Bronchial epithelial cell (primary cell): Measurements from ENCODE around the gene SIRT4. TPM values are rescaled to one million over a fixed set of nuclear protein-coding genes. Genes with fewer than 3 reads are reported as not detected.

Experiments used
- DNase-seq: peaks from one replicate; pipeline ENCODE4 v3.0.0-alpha.2; 2010; ENCODE audit warnings: low read depth
- FAIRE-seq: peaks from 2 replicates; lab custom pipeline; 2011; peaks lifted over from hg19 to GRCh38; lab: Jason Lieb, UNC
- H3K27me3 ChIP-seq: 2 replicates; pipeline ENCODE4 v1.5.1; 2011; ENCODE audit warnings: low read length; ENCODE audit not compliant: control insufficient read depth, insufficient read depth
- H3K36me3 ChIP-seq: 2 replicates; pipeline ENCODE4 v1.5.1; 2011; ENCODE audit warnings: low read length; ENCODE audit not compliant: control insufficient read depth, insufficient read depth
- H3K4me3 ChIP-seq: 2 replicates; pipeline ENCODE4 v1.5.1; 2011; ENCODE audit warnings: mild to moderate bottlenecking, low read depth, low read length, control low read depth
- CTCF ChIP-seq: IDR thresholded peaks from 2 replicates; pipeline ENCODE4 v1.5.1; 2011; ENCODE audit warnings: mild to moderate bottlenecking, moderate library complexity, low read length, control low read depth, inconsistent platforms; ENCODE audit not compliant: insufficient read depth, severe bottlenecking
- total RNA-seq: library from RNA; depleted of rRNA; stranded (reverse); fragments of >200 nt; gene quantifications from 2 replicates; pipeline ENCODE4 v1.2.1, GENCODE V29; 2014

The SIRT4 gene
- total RNA-seq, 1 donor from 2014 or later, result 0.79 TPM

DNA sequence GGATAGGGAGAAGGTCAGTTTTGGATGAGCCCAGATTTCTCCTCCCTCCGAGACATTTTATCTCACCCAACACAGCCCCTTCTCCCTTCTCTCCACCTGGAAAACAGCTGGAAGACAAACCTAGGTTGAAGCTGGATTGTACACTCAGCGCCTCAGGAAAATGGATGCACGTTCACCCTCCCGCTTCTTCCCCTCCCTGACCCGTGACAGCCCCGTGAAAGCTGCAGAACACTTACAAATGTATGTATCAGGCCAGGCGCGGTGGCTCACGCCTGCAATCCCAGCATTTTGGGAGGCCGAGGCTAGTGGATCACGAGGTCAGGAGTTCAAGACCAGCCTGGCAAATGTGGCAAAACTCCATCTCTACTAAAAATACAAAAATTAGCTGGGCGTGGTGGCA is 14.6 kb upstream of the SIRT4 start:
- no peak for TF ChIP-seq CTCF
- Histone ChIP-seq H3K27me3 (no peaks in the 10 kb centered on the region), H3K36me3 (no peaks in the 10 kb centered on the region), H3K4me3 (no peak overlapping the region)
- FAIRE-seq, result no peak
- DNase-seq, result no peak

GRCh38 chr12:120290609-120291305 is 11.4 kb upstream of the SIRT4 start:
- peak overlapping the region; percentile 23 for H3K4me3 ChIP-seq
- no peak for TF ChIP-seq CTCF
- no peaks in the 10 kb centered on the region for H3K36me3 ChIP-seq
- DNase-seq, result no peak
- no peaks in the 10 kb centered on the region for H3K27me3 ChIP-seq
- no peak for FAIRE-seq

DNA sequence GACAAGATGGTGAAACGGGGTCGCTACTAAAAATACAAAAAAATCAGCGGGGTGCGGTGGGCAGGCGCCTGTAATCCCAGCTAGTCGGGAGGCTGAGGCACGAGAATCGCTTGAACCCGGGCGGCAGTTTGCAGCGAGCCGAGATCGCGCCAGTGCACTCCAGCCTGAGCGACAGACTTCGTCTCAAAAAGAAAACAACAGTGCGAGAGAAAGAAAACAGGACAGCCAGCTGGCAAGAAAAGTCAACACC is 9.8 kb upstream of the SIRT4 start:
- Histone ChIP-seq H3K4me3 (peak overlapping the region; percentile 50), H3K27me3 (no peaks in the 10 kb centered on the region), H3K36me3 (no peaks in the 10 kb centered on the region)
- DNase-seq, result no peak
- TF ChIP-seq CTCF, result no peak
- no peak for FAIRE-seq

DNA sequence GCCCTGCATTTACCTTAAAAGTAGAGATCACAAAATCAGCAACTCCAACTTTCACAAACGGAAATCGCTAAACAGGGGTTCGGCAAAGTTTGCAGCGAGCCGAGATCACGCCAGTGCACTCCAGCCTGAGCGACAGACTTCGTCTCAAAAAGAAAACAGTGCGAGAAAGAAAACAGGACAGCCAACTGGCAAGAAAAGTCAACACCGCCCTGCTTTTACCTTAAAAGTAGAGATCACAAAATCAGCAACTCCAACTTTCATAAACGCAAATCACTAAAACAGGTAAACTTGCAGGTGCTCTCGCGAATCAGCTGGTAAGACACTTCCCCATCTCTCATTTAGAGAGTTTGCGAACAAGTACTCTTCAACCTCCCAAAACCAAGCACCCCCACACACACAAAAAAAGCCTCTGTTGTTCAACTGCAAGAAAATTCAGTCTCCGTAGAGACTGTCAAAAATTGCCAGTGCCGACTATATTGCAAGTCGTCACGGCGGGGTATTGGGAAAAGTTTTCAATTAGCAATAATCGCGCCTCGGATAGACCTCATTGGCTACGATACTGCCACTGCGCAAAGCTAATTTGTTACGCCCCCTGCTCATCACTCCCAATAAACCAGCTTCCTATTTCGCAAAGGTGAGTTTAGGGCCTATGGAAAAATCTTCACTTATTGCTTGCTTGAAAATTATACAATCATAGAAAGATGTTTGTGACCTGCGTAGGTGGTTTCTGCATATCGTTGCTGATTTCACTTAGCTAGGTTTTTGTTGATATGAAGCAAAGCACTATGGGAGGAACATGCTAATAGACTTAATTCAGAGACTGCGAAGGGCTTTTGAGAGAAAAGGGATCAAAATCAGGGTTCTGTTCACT is 9.2 kb upstream of the SIRT4 start, which contains the start of gene RNU4-1:
Gene RNU4-1 (minus strand): TSS at position 577 of the 871 bp plus-strand sequence.
- TF ChIP-seq CTCF, result no peak
- no peak for FAIRE-seq

DNA sequence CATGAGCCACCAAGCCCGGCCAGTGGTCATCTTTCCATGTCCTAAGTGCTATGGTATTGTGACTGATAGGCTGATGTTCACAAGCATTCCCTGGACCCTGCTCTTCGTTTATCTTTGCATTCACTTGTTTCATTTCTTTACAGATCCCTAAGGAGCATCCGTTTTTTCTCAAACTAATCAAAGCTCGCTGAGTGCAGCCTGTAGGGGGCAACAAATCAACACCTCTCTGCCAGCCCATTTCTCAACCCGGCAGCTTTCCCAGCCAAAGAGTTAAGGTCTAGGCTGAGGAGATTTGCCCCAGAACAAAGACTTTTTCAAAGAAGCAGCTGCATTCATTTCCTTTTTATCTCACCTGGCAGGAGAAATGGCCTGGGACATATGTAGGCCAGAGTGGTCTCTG is 12.1 kb downstream of the SIRT4 start:
- H3K4me3 ChIP-seq, result no peak overlapping the region
- no peaks in the 10 kb centered on the region for H3K27me3 ChIP-seq
- FAIRE-seq (no peak), DNase-seq (no peak)
- TF ChIP-seq CTCF, result peak; percentile 29
- H3K36me3 ChIP-seq, result no peaks in the 10 kb centered on the region

More for the DNA sequence above, 9.2 kb upstream of the SIRT4 start, which contains the start of gene RNU4-1:
- Histone ChIP-seq H3K27me3 (no peaks in the 10 kb centered on the region), H3K36me3 (no peaks in the 10 kb centered on the region), H3K4me3 (peak within 1 kb of the TSS; percentile 50)
- DNase-seq, result peak; percentile 96
